HEK293 (cell line): Measurements from ENCODE around the gene TRMT1L.

Experiments used
- KLF9 ChIP-seq: fragments of 450-650 bp; formaldehyde crosslinking; IDR thresholded peaks from 2 replicates; pipeline ENCODE4 v1.5.1; 2016; ENCODE audit warnings: missing biosample characterization, missing genetic modification characterization, low read depth
- ZNF624 ChIP-seq: fragments of 450-650 bp; formaldehyde crosslinking; IDR thresholded peaks from 2 replicates; pipeline ENCODE4 v1.5.1; 2017; ENCODE audit warnings: missing biosample characterization, missing genetic modification characterization
- TF ChIP-seq, protein P1 (sequence below): fragments of 450-650 bp; formaldehyde crosslinking; IDR thresholded peaks from 2 replicates; pipeline ENCODE4 v1.5.1; 2016; ENCODE audit warnings: missing biosample characterization, missing genetic modification characterization
- TF ChIP-seq, protein P2 (sequence below): fragments of 450-650 bp; formaldehyde crosslinking; IDR thresholded peaks from 2 replicates; pipeline ENCODE4 v1.5.1; 2016; ENCODE audit warnings: missing biosample characterization, missing genetic modification characterization, low read depth
- TF ChIP-seq, protein P3 (sequence below): fragments of 450-650 bp; formaldehyde crosslinking; IDR thresholded peaks from 2 replicates; pipeline ENCODE4 v1.5.1; 2016; ENCODE audit warnings: missing biosample characterization, missing genetic modification characterization

DNA sequence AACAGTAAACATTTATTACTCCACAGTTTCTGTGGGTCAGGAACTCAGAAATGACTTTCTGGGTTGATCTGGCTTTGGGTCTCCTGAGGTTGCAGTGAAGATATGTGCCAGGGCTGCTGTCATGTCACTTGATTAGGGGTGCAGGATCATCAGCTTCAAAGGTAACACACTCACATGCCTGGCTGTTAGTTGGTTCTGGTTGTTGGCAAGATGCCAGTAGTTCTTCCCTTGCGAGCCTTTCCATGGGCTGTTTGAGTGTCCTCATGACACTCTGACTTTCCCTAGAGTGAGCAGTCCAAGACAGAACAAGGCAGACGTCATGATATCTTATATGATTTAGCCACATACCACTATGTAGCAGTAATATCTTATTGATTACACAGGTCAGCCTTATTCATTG lies 2.0 kb upstream of the TRMT1L start:
- TF ChIP-seq, protein P1, sequence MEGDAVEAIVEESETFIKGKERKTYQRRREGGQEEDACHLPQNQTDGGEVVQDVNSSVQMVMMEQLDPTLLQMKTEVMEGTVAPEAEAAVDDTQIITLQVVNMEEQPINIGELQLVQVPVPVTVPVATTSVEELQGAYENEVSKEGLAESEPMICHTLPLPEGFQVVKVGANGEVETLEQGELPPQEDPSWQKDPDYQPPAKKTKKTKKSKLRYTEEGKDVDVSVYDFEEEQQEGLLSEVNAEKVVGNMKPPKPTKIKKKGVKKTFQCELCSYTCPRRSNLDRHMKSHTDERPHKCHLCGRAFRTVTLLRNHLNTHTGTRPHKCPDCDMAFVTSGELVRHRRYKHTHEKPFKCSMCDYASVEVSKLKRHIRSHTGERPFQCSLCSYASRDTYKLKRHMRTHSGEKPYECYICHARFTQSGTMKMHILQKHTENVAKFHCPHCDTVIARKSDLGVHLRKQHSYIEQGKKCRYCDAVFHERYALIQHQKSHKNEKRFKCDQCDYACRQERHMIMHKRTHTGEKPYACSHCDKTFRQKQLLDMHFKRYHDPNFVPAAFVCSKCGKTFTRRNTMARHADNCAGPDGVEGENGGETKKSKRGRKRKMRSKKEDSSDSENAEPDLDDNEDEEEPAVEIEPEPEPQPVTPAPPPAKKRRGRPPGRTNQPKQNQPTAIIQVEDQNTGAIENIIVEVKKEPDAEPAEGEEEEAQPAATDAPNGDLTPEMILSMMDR (tag by site-specific recombination) = no peak
- no peak for TF ChIP-seq ZNF624 (tag by site-specific recombination)
- TF ChIP-seq, protein P2, sequence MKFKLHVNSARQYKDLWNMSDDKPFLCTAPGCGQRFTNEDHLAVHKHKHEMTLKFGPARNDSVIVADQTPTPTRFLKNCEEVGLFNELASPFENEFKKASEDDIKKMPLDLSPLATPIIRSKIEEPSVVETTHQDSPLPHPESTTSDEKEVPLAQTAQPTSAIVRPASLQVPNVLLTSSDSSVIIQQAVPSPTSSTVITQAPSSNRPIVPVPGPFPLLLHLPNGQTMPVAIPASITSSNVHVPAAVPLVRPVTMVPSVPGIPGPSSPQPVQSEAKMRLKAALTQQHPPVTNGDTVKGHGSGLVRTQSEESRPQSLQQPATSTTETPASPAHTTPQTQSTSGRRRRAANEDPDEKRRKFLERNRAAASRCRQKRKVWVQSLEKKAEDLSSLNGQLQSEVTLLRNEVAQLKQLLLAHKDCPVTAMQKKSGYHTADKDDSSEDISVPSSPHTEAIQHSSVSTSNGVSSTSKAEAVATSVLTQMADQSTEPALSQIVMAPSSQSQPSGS (tag by site-specific recombination) = no peak
- TF ChIP-seq, protein P3, sequence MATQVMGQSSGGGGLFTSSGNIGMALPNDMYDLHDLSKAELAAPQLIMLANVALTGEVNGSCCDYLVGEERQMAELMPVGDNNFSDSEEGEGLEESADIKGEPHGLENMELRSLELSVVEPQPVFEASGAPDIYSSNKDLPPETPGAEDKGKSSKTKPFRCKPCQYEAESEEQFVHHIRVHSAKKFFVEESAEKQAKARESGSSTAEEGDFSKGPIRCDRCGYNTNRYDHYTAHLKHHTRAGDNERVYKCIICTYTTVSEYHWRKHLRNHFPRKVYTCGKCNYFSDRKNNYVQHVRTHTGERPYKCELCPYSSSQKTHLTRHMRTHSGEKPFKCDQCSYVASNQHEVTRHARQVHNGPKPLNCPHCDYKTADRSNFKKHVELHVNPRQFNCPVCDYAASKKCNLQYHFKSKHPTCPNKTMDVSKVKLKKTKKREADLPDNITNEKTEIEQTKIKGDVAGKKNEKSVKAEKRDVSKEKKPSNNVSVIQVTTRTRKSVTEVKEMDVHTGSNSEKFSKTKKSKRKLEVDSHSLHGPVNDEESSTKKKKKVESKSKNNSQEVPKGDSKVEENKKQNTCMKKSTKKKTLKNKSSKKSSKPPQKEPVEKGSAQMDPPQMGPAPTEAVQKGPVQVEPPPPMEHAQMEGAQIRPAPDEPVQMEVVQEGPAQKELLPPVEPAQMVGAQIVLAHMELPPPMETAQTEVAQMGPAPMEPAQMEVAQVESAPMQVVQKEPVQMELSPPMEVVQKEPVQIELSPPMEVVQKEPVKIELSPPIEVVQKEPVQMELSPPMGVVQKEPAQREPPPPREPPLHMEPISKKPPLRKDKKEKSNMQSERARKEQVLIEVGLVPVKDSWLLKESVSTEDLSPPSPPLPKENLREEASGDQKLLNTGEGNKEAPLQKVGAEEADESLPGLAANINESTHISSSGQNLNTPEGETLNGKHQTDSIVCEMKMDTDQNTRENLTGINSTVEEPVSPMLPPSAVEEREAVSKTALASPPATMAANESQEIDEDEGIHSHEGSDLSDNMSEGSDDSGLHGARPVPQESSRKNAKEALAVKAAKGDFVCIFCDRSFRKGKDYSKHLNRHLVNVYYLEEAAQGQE (tag by site-specific recombination) = no peak
- TF ChIP-seq KLF9 = no peak
